ENCODE results near the gene PLD2.

GRCh38 chr17:4780325-4780955 lies 26.5 kb upstream of the PLD2 start:
- TF ChIP-seq CTCF (IDR thresholded peaks at IDR 0.05) (no peak), POLR2A (IDR thresholded peaks at IDR 0.05) (no peak)
